Thyroid gland (tissue), 4 donors: ENCODE data around the gene HK2. TPM values are rescaled to one million over a fixed set of nuclear protein-coding genes. Genes with fewer than 3 reads are reported as not detected.

Experiments used
- DNase-seq, 2 donors: peaks; one replicate each; pipeline ENCODE4 v3.0.0-alpha.2; 2019
- H3K27ac ChIP-seq, 3 donors: fragments of 200-600 bp; sonication (generic); 1 replicate in 2 of 3; 2 replicates in 1 of 3; pipeline ENCODE4 v1.5.1; 2016 to 2019; ENCODE audit warnings: mild to moderate bottlenecking in 1 of 3, moderate library complexity in 1 of 3
- H3K27me3 ChIP-seq: fragments of 200-600 bp; sonication (generic); one replicate; pipeline ENCODE4 v1.5.1; 2019
- H3K36me3 ChIP-seq, 2 donors: fragments of 200-600 bp; sonication (generic); one replicate each; pipeline ENCODE4 v1.5.1; 2016 to 2019
- H3K4me1 ChIP-seq, 2 donors: fragments of 200-600 bp; sonication (generic); one replicate each; pipeline ENCODE4 v1.5.1; 2017 to 2019
- H3K4me3 ChIP-seq, 3 donors: fragments of 200-600 bp; sonication (generic); replicated peaks in 1 of 3; 1 replicate in 2 of 3; 2 replicates in 1 of 3; pipeline ENCODE4 v1.5.1; 2016; ENCODE audit warnings: mild to moderate bottlenecking in 1 of 3
- H3K9me3 ChIP-seq: fragments of 200-600 bp; sonication (generic); one replicate; pipeline ENCODE4 v1.5.1; 2017
- CTCF ChIP-seq, 6 experiments: fragments of 200-600 bp in 3 of 6; fragments of 450-650 bp in 3 of 6; sonication (generic) in 3 of 6; IDR thresholded peaks; one replicate each; pipeline ENCODE4 v1.5.1; 2016 to 2019; ENCODE audit warnings: antibody characterized with exemption in 6 of 6, mild to moderate bottlenecking in 2 of 6, inconsistent platforms in 1 of 6, moderate library complexity in 1 of 6
- POLR2A ChIP-seq, 2 donors: fragments of 450-650 bp; IDR thresholded peaks; one replicate each; pipeline ENCODE4 v1.6.1; 2017; ENCODE audit warnings: antibody characterized with exemption in 2 of 2, mild to moderate bottlenecking in 2 of 2, moderate library complexity in 1 of 2
- WGBS, 2 donors: methylation state at CpG; one replicate each; pipeline ENCODE4 v1.1.5; 2017; 5-methylcytosine and 5-hydroxymethylcytosine counted together
- intact Hi-C: fragments of 100-400 bp; cut with DNase I; formaldehyde crosslinking; loops from one replicate; pipeline ENCODE4 v1.15.1; 2023
- total RNA-seq, 4 donors: library from RNA; depleted of rRNA; stranded (reverse); fragments of >200 nt; gene quantifications; one replicate each; pipeline ENCODE4 v1.2.3, GENCODE V29; 2016

The HK2 gene
- total RNA-seq, 4 donors from 2014 or later = 6.7 to 47.8 (median 26.9) TPM

GRCh38 chr2:74877376-74877775, 43.4 kb downstream of the HK2 start:
- Histone ChIP-seq H3K27ac (no peak overlapping the region), H3K9me3 (no peaks in the 10 kb centered on the region), H3K4me3 (no peak overlapping the region), H3K27me3 (no peaks in the 10 kb centered on the region), H3K36me3 (peaks cover 0 to 12% of the 10 kb centered on the region in 2 donors), H3K4me1 (no peaks in the 10 kb centered on the region)
- intact Hi-C loops = loop anchor here (2.0 kb wide), 1 partner anchor 163 kb away; no protein-coding TSS in a partner anchor
- no peak for DNase-seq
- 87 to 94% methylated on average over 6 of the region's 6 CpGs for WGBS, 2 donors
- no peak for TF ChIP-seq POLR2A (IDR thresholded peaks at IDR 0.05)
- TF ChIP-seq CTCF (IDR thresholded peaks at IDR 0.05) = no peak

DNA sequence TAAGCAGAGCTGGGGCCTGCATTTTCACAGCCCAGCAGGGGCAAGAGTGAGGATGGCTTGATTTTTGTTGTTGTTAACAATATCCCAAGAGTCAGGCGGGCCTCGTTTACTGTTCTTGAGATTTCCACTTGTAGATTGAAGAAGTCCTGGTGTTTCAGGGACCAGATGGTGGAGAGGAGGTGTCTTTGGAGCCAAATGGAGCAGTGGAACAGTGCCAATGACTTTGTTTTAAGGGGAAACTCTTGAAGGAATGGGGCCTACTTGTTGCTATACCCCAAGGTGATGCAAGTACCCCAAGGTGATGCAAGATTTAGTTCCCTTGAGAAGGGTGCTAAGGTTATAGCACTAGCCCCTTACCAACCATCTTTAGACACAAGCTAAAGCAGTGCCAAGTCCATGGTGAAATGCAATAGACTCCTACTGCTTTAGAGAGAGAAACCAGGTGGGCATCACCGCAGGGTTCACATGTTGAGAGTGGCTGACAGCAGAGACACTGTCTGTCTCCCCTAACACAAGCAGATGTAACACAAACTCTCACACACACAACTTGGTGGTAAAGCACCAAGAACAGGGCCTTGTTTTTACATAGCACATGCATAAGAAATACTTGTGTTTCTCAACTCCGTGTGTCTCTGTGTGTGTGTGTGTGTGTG, 44.0 kb downstream of the HK2 start:
- no peaks in the 10 kb centered on the region for H3K27me3 ChIP-seq
- peaks cover 0 to 12% of the 10 kb centered on the region in 2 donors for H3K36me3 ChIP-seq
- H3K4me1 ChIP-seq = no peaks in the 10 kb centered on the region
- TF ChIP-seq POLR2A (IDR thresholded peaks at IDR 0.05) (no peak), CTCF (IDR thresholded peaks at IDR 0.05) (no peak)
- no peaks in the 10 kb centered on the region for H3K9me3 ChIP-seq
- intact Hi-C loops = loop anchor here (2.0 kb wide), 1 partner anchor 163 kb away; no protein-coding TSS in a partner anchor
- 82 to 89% methylated on average over 4 of the region's 4 CpGs for WGBS, 2 donors
- H3K27ac ChIP-seq = no peak overlapping the region
- DNase-seq = no peak
- H3K4me3 ChIP-seq = no peak overlapping the region

DNA sequence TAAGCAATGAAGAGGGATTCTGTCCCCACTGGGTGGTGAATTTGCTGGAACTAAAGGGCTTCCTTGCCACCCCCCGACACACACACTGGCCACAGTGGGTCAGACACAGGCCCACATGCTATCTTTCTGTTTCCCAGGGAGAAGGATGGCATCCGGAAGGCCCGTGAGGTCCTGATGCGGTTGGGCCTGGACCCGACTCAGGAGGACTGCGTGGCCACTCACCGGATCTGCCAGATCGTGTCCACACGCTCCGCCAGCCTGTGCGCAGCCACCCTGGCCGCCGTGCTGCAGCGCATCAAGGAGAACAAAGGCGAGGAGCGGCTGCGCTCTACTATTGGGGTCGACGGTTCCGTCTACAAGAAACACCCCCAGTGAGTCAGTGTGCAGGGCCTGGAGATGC, 44.6 kb downstream of the HK2 start:
- no peak for TF ChIP-seq CTCF (IDR thresholded peaks at IDR 0.05)
- no peak for TF ChIP-seq POLR2A (IDR thresholded peaks at IDR 0.05)
- Histone ChIP-seq H3K4me1 (no peaks in the 10 kb centered on the region), H3K27ac (no peak overlapping the region), H3K36me3 (peaks cover 5 to 12% of the 10 kb centered on the region in 2 donors), H3K4me3 (no peak overlapping the region), H3K27me3 (no peaks in the 10 kb centered on the region), H3K9me3 (no peaks in the 10 kb centered on the region)
- 96% methylated on average over 9 to 17 of the region's 20 CpGs for WGBS, 2 donors
- intact Hi-C loops = no loop called here
- DNase-seq = no peak

- H3K4me3 ChIP-seq = no peak overlapping the region
- TF ChIP-seq POLR2A (IDR thresholded peaks at IDR 0.05) (no peak), CTCF (IDR thresholded peaks at IDR 0.05) (no peak)
- no peaks in the 10 kb centered on the region for H3K27me3 ChIP-seq
- 96 to 97% methylated on average over 22 to 24 of the region's 24 CpGs for WGBS, 2 donors
- peaks cover 9 to 12% of the 10 kb centered on the region in 2 donors for H3K36me3 ChIP-seq
- no peak overlapping the region for H3K27ac ChIP-seq
- no peaks in the 10 kb centered on the region for H3K4me1 ChIP-seq
- no peaks in the 10 kb centered on the region for H3K9me3 ChIP-seq
- intact Hi-C loops = no loop called here
- DNase-seq = no peak
Measured at GRCh38 chr2:74880054-74880728, 46.3 kb downstream of the HK2 start.

DNA sequence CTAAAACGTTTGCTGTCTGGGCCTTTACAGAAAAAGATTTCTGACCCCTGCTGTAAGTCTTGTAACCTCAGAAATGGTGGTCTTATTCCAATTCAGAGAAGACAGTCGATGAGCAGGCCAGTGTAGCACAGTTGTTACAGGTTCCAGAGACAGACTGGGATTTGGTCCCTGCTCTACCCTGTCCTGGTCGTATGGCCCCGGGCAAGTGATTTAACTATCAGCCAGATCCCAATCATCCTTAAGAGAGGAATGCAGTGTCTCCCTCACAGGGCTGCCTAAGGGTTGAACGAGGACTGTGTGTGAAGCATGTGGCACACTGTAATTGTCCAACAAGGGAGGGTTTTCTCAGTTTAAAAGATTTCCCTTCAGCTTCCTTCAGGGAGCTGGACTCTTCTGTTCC, 47.2 kb downstream of the HK2 start:
- Histone ChIP-seq H3K9me3 (no peaks in the 10 kb centered on the region), H3K36me3 (peaks cover 9 to 12% of the 10 kb centered on the region in 2 donors), H3K27me3 (no peaks in the 10 kb centered on the region), H3K4me3 (no peak overlapping the region), H3K4me1 (no peaks in the 10 kb centered on the region), H3K27ac (no peak overlapping the region)
- intact Hi-C loops = no loop called here
- DNase-seq = no peak
- no peak for TF ChIP-seq POLR2A (IDR thresholded peaks at IDR 0.05)
- no peak for TF ChIP-seq CTCF (IDR thresholded peaks at IDR 0.05)
- WGBS, 2 donors = 71 to 85% methylated on average over 5 of the region's 5 CpGs
